DND-41 (cell line): ENCODE results near the gene OOSP4A.

Experiments
- ATAC-seq: fragments of 200-7000 bp; cut with Tn5 transposase; 3 replicates; pipeline ENCODE4 v1.9.1; 2021; ENCODE audit warnings: low read depth; ENCODE audit not compliant: insufficient read depth
- DNase-seq: peaks from one replicate; pipeline ENCODE4 v3.0.0-alpha.2; 2020
- H2AFZ ChIP-seq: 2 replicates; pipeline ENCODE4 v1.6.0; 2012; ENCODE audit warnings: low read depth, low read length
- H3K27ac ChIP-seq: 2 replicates; pipeline ENCODE4 v1.5.1; 2012; ENCODE audit warnings: low read length, inconsistent platforms
- H3K27me3 ChIP-seq: fragments of 200-600 bp; sonication (generic); 2 replicates; pipeline ENCODE4 v1.6.0; 2012; ENCODE audit warnings: low read length, mild to moderate bottlenecking, inconsistent platforms; ENCODE audit not compliant: insufficient read depth, poor library complexity
- H3K36me3 ChIP-seq: 2 replicates; pipeline ENCODE4 v1.5.1; 2012; ENCODE audit warnings: low read length, inconsistent platforms; ENCODE audit not compliant: insufficient read depth
- H3K4me1 ChIP-seq: 2 replicates; pipeline ENCODE4 v1.5.1; 2012; ENCODE audit warnings: mild to moderate bottlenecking, low read length; ENCODE audit not compliant: insufficient read depth
- H3K4me2 ChIP-seq: 2 replicates; pipeline ENCODE4 v1.6.0; 2012; ENCODE audit warnings: mild to moderate bottlenecking, moderate library complexity, low read length, inconsistent platforms; ENCODE audit not compliant: insufficient read depth
- H3K4me3 ChIP-seq, 2 experiments: fragments of 200-600 bp in 1 of 2; shearing (Covaris generic) in 1 of 2; 2 replicates each; pipeline ENCODE4 v1.5.1; 2012 to 2016; ENCODE audit warnings: inconsistent platforms in 2 of 2, low read length in 2 of 2, mild to moderate bottlenecking in 2 of 2, low read depth in 1 of 2, moderate library complexity in 1 of 2
- H3K79me2 ChIP-seq: 2 replicates; pipeline ENCODE4 v1.6.0; 2012; ENCODE audit warnings: low read length, inconsistent platforms; ENCODE audit not compliant: insufficient read depth
- H3K9ac ChIP-seq: 2 replicates; pipeline ENCODE4 v1.6.0; 2012; ENCODE audit warnings: low read depth, mild to moderate bottlenecking, inconsistent platforms, low read length, moderate library complexity
- H3K9me3 ChIP-seq: 2 replicates; pipeline ENCODE4 v1.5.1; 2012; ENCODE audit warnings: low read length, moderate library complexity, mild to moderate bottlenecking, inconsistent platforms; ENCODE audit not compliant: insufficient read depth, severe bottlenecking
- H4K20me1 ChIP-seq: 2 replicates; pipeline ENCODE4 v1.6.0; 2012; ENCODE audit warnings: low read length; ENCODE audit not compliant: insufficient read depth
- EZH2 ChIP-seq: IDR thresholded peaks from 3 replicates; pipeline ENCODE4 v1.6.1; 2012; ENCODE audit warnings: borderline replicate concordance, low read depth, mild to moderate bottlenecking, moderate library complexity, low read length, inconsistent platforms; ENCODE audit not compliant: severe bottlenecking
- TF ChIP-seq, protein P1 (sequence below): IDR thresholded peaks from 2 replicates; pipeline ENCODE4 v1.5.1; 2012; ENCODE audit warnings: borderline replicate concordance, low read length, moderate library complexity, mild to moderate bottlenecking; ENCODE audit not compliant: poor library complexity, severe bottlenecking; ENCODE audit errors: extremely low read depth

OOSP4A gene

DNA sequence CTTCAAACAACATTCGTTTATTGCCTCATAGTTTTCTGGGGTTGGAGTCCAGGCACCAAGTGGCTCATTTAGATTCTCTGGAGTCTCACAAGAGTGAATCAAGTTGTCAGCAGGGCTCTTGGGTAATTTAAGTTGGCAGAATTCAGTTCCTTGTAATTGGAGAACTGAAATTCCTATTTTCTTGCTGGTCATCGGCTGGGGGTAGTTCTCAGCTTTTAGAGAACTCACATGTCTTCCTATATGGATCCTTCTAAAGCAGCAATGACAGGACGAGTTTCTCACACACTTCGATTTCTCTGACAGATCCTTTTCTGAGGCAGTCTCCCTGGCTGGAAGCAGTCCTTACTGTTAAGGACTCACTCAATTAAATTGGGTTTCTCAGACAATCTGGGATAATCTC, 35.9 kb downstream of the OOSP4A start:
- no peaks in the 10 kb centered on the region for H3K4me1 ChIP-seq
- H3K36me3 ChIP-seq, result no peaks in the 10 kb centered on the region
- no peak for TF ChIP-seq EZH2
- TF ChIP-seq, protein P1, sequence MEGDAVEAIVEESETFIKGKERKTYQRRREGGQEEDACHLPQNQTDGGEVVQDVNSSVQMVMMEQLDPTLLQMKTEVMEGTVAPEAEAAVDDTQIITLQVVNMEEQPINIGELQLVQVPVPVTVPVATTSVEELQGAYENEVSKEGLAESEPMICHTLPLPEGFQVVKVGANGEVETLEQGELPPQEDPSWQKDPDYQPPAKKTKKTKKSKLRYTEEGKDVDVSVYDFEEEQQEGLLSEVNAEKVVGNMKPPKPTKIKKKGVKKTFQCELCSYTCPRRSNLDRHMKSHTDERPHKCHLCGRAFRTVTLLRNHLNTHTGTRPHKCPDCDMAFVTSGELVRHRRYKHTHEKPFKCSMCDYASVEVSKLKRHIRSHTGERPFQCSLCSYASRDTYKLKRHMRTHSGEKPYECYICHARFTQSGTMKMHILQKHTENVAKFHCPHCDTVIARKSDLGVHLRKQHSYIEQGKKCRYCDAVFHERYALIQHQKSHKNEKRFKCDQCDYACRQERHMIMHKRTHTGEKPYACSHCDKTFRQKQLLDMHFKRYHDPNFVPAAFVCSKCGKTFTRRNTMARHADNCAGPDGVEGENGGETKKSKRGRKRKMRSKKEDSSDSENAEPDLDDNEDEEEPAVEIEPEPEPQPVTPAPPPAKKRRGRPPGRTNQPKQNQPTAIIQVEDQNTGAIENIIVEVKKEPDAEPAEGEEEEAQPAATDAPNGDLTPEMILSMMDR, result no peak
- no peak overlapping the region for H3K9ac ChIP-seq
- no peaks in the 10 kb centered on the region for H3K9me3 ChIP-seq
- H3K79me2 ChIP-seq, result no peaks in the 10 kb centered on the region
- ATAC-seq (no peak), DNase-seq (no peak)
- no peak overlapping the region for H2AFZ ChIP-seq
- no peak overlapping the region for H3K4me3 ChIP-seq
- no peaks in the 10 kb centered on the region for H3K27me3 ChIP-seq
- no peaks in the 10 kb centered on the region for H4K20me1 ChIP-seq
- H3K4me2 ChIP-seq, result no peak overlapping the region
- no peak overlapping the region for H3K27ac ChIP-seq

DNA sequence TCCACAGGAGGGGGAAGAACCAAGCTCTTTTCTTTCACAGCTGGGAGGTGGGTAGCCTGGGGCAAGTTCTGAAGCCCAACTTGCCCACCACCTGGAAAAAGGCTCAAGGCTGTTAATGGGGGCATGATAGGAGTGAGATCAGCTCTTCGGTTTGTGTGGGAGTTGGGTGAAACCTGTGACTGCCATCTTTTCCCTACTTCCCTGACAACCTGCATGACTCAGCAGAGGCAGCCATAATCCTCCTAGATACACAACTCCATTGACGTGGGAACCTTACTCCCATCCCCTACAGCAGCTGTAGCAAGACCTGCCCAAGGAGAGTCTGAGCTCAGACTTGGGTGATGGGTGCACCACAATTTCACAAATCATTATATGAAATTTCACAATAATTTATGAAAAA, 39.9 kb downstream of the OOSP4A start:
- ATAC-seq (no peak), DNase-seq (no peak)
- no peak overlapping the region for H3K9ac ChIP-seq
- no peak overlapping the region for H3K27ac ChIP-seq
- H2AFZ ChIP-seq, result peak overlapping the region; percentile 33; the same call in 1 of the 2 replicates
- H3K4me2 ChIP-seq, result no peak overlapping the region
- no peaks in the 10 kb centered on the region for H3K9me3 ChIP-seq
- TF ChIP-seq EZH2, result no peak
- TF ChIP-seq, protein P1, result no peak
- peaks cover 2% of the 10 kb centered on the region; the same call in 1 of the 2 replicates for H3K4me1 ChIP-seq
- H4K20me1 ChIP-seq, result no peaks in the 10 kb centered on the region
- H3K4me3 ChIP-seq, result no peak overlapping the region
- H3K36me3 ChIP-seq, result no peaks in the 10 kb centered on the region
- H3K27me3 ChIP-seq, result no peaks in the 10 kb centered on the region
- H3K79me2 ChIP-seq, result no peaks in the 10 kb centered on the region

DNA sequence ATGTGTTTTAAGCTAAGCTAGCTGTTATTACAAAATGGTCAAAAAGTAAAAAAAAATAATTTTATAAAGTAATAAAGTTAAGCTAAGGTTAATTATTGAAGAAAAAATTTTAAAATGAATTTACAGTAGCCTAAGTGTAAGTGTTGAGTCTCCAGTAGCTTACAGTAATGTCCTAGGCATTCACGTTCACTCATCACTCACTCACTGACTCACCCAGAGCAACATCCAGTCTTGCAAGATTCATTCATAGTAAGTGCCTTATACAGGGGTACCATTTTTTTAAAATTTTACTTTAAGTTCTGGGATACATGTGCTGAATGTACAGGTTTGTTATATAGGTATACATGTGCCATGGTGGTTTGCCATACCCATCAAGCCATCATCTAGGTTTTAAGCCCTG, 41.5 kb downstream of the OOSP4A start:
- Histone ChIP-seq H3K27me3 (no peaks in the 10 kb centered on the region), H3K4me3 (no peak overlapping the region), H3K36me3 (no peaks in the 10 kb centered on the region), H3K9ac (no peak overlapping the region), H3K4me1 (peaks cover 2% of the 10 kb centered on the region; the same call in 1 of the 2 replicates), H3K27ac (no peak overlapping the region), H4K20me1 (no peaks in the 10 kb centered on the region), H2AFZ (no peak overlapping the region), H3K79me2 (no peaks in the 10 kb centered on the region), H3K4me2 (no peak overlapping the region), H3K9me3 (no peaks in the 10 kb centered on the region)
- no peak for TF ChIP-seq EZH2
- TF ChIP-seq, protein P1, result no peak
- ATAC-seq (no peak), DNase-seq (no peak)

DNA sequence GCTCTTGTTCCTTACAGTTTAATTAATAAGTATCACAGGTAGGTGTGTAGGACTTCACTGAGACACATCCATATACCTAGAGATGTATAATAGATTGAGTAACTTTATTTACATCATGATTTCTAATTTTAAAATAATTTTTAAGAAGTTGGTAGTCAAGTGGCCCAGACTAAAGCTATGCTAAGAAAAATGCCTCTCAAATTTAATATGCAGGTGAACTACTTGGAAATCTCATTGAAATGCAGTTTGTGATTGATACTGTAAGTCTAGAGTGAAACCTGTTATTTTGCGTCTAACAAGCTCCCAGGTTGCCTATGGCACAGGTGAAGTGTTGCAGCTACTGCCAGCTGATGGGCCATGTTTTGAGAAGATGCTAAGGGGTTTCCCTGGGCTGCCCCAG, 53.0 kb downstream of the OOSP4A start, which contains the start of gene OOSP4B:
Gene OOSP4B, plus strand, starts transcription at position 301 of the 400 bp plus-strand sequence.
- Histone ChIP-seq H2AFZ (no peak within 1 kb of the TSS), H3K36me3 (no peaks in the 10 kb centered on the region), H3K79me2 (no peaks in the 10 kb centered on the region), H4K20me1 (no peaks in the 10 kb centered on the region), H3K9ac (no peak within 1 kb of the TSS), H3K4me1 (no peaks in the 10 kb centered on the region), H3K9me3 (no peaks in the 10 kb centered on the region), H3K4me2 (no peak within 1 kb of the TSS), H3K27ac (no peak within 1 kb of the TSS), H3K27me3 (no peaks in the 10 kb centered on the region), H3K4me3 (no peak within 1 kb of the TSS)
- DNase-seq (no peak), ATAC-seq (no peak)
- no peak for TF ChIP-seq EZH2
- TF ChIP-seq, protein P1, result no peak
